K562 (cell line): ENCODE data around the gene NPIPB6. TPM values are rescaled to one million over a fixed set of nuclear protein-coding genes. Genes with fewer than 3 reads are reported as not detected.

Source experiments
- CTCFL ChIP-seq: IDR thresholded peaks from 2 replicates; pipeline ENCODE4 v1.6.1; 2011; ENCODE audit warnings: borderline replicate concordance, low read depth, mild to moderate bottlenecking, moderate library complexity, low read length; ENCODE audit not compliant: insufficient read depth, poor library complexity, severe bottlenecking
- NCOR1 ChIP-seq: fragments of 450-650 bp; IDR thresholded peaks from 2 replicates; pipeline ENCODE4 v1.6.1; 2016; ENCODE audit warnings: mild to moderate bottlenecking, moderate library complexity
- microRNA-seq: library from miRNA; unstranded; fragments of <30 nt; microRNA quantifications from one replicate; pipeline ENCODE4, GENCODE V29; 2018; ENCODE audit warnings: borderline microRNAs expressed
- polyA plus RNA-seq, 8 experiments: library from polyadenylated mRNA; depleted of rRNA in 4 of 8; stranded (reverse) in 5 of 8; unstranded in 3 of 8; fragments of >200 nt; fragmentation: Nextera tagmentation in 2 of 8; fragmentation: Illumina TruSeq in 1 of 8; extraction: Ambion mirVana in 2 of 8; extraction: Trizol in 1 of 8; gene quantifications; 2 replicates each; pipeline versions ENCODE4 v1.2.1 to v1.2.3, GENCODE V29; 2011 to 2014; ENCODE audit warnings: inconsistent platforms in 1 of 8, missing spikeins in 1 of 8
- small RNA-seq: library from RNA; depleted of rRNA; stranded (forward); fragments of <200 nt; gene quantifications from one replicate; pipeline ENCODE3, GENCODE V24; 2014
- total RNA-seq, 7 experiments: library from RNA; depleted of rRNA in 6 of 7; stranded (reverse); fragments of >200 nt in 6 of 7; fragmentation: Illumina TruSeq in 2 of 7; extraction: Trizol in 2 of 7; gene quantifications; 2 replicates each; pipeline versions ENCODE4 v1.2.1 to v1.2.3, GENCODE V29; 2011 to 2021; ENCODE audit warnings: low replicate concordance in 1 of 7

The NPIPB6 gene
- total and polyA plus RNA-seq, 9 of the 15 experiments (the other 6 are each of a cell fraction or from before 2014, with no cell fraction given) = 0.03 to 0.91 (median 0.40) TPM; not detected in 1

GRCh38 chr16:28292731-28293600 is 70.3 kb downstream of the NPIPB6 start (continued):
- no peak for TF ChIP-seq CTCFL
- no peak for TF ChIP-seq NCOR1

Small RNAs within 50 kb of the gene (microRNA-seq; reads per million reads assigned to microRNA genes)
- gene MIR6862-1 = not detected

Small RNAs within 50 kb of the gene (small RNA-seq; reads per million reads assigned to genes)
- gene AC138904.2 = not detected
- not detected for gene MIR6862-1

Other genes starting within 250 kb of the NPIPB6 start
Only the 7 nearest of the 11 such genes appear.
- gene XPO6, start 151.5 kb downstream of the NPIPB6 start, total RNA-seq (2014; rRNA removed) = 121 and 136 TPM in 2 replicates
- gene XPO6, start 151.5 kb downstream of the NPIPB6 start, total RNA-seq (2014; rRNA removed; fragmentation: Illumina TruSeq; extraction: Trizol) = 90.7 and 104 TPM in 2 replicates
- gene XPO6, start 151.5 kb downstream of the NPIPB6 start, total RNA-seq (2015; rRNA removed; fragmentation: Illumina TruSeq; extraction: Trizol) = 101 and 104 TPM in 2 replicates
- 196 and 204 TPM in 2 replicates for gene XPO6, start 151.5 kb downstream of the NPIPB6 start, total RNA-seq (2021)
- gene XPO6, start 151.5 kb downstream of the NPIPB6 start, polyA plus RNA-seq (2011; rRNA removed) = 160 and 184 TPM in 2 replicates
- gene XPO6, start 151.5 kb downstream of the NPIPB6 start, polyA plus RNA-seq (2014; fragmentation: Illumina TruSeq; extraction: Trizol) = 154 and 180 TPM in 2 replicates
- gene XPO6, start 151.5 kb downstream of the NPIPB6 start, polyA plus RNA-seq (2014; fragmentation: Nextera tagmentation; extraction: Ambion mirVana) = 10 to 100 TPM; 11.2 to 31.0 TPM
- gene XPO6, start 151.5 kb downstream of the NPIPB6 start, polyA plus RNA-seq (2014; rRNA removed) = 119 and 141 TPM in 2 replicates
- gene SBK1, start 71.0 kb downstream of the NPIPB6 start, total RNA-seq (2014; rRNA removed) = 0.04 TPM in 1 of 2 replicates, not detected in the other
- not detected in 2 replicates for gene SBK1, start 71.0 kb downstream of the NPIPB6 start, total RNA-seq (2014; rRNA removed; fragmentation: Illumina TruSeq; extraction: Trizol)
- not detected in 2 replicates for gene SBK1, start 71.0 kb downstream of the NPIPB6 start, total RNA-seq (2015; rRNA removed; fragmentation: Illumina TruSeq; extraction: Trizol)
- gene SBK1, start 71.0 kb downstream of the NPIPB6 start, total RNA-seq (2021) = 0.07 TPM in 1 of 2 replicates, not detected in the other
- not detected in 2 replicates for gene SBK1, start 71.0 kb downstream of the NPIPB6 start, polyA plus RNA-seq (2011; rRNA removed)
- gene SBK1, start 71.0 kb downstream of the NPIPB6 start, polyA plus RNA-seq (2014; fragmentation: Illumina TruSeq; extraction: Trizol) = 0.03 TPM in 1 of 2 replicates, not detected in the other
- gene SBK1, start 71.0 kb downstream of the NPIPB6 start, polyA plus RNA-seq (2014; fragmentation: Nextera tagmentation; extraction: Ambion mirVana) = not detected
- gene SBK1, start 71.0 kb downstream of the NPIPB6 start, polyA plus RNA-seq (2014; rRNA removed) = 0.01 and 0.03 TPM in 2 replicates
- gene EIF3CL, start 40.3 kb upstream of the NPIPB6 start, total RNA-seq (2014; rRNA removed) = 85.4 and 89.8 TPM in 2 replicates
- gene EIF3CL, start 40.3 kb upstream of the NPIPB6 start, total RNA-seq (2014; rRNA removed; fragmentation: Illumina TruSeq; extraction: Trizol) = 30.7 and 40.1 TPM in 2 replicates
- gene EIF3CL, start 40.3 kb upstream of the NPIPB6 start, total RNA-seq (2015; rRNA removed; fragmentation: Illumina TruSeq; extraction: Trizol) = 88.1 and 88.2 TPM in 2 replicates
- 78.1 and 112 TPM in 2 replicates for gene EIF3CL, start 40.3 kb upstream of the NPIPB6 start, total RNA-seq (2021)
- 130 and 155 TPM in 2 replicates for gene EIF3CL, start 40.3 kb upstream of the NPIPB6 start, polyA plus RNA-seq (2011; rRNA removed)
- gene EIF3CL, start 40.3 kb upstream of the NPIPB6 start, polyA plus RNA-seq (2014; fragmentation: Illumina TruSeq; extraction: Trizol) = 119 and 183 TPM in 2 replicates
- gene EIF3CL, start 40.3 kb upstream of the NPIPB6 start, polyA plus RNA-seq (2014; fragmentation: Nextera tagmentation; extraction: Ambion mirVana) = 10 to 100 TPM in 1 of 2 experiments, 1 to 10 TPM in 1; 3.7 to 10.4 TPM
- 78.1 and 99.2 TPM in 2 replicates for gene EIF3CL, start 40.3 kb upstream of the NPIPB6 start, polyA plus RNA-seq (2014; rRNA removed)
- gene NPIPB7, start 108.8 kb upstream of the NPIPB6 start, total RNA-seq (2014; rRNA removed) = not detected in 2 replicates
- gene NPIPB7, start 108.8 kb upstream of the NPIPB6 start, total RNA-seq (2014; rRNA removed; fragmentation: Illumina TruSeq; extraction: Trizol) = not detected in 2 replicates
- not detected in 2 replicates for gene NPIPB7, start 108.8 kb upstream of the NPIPB6 start, total RNA-seq (2015; rRNA removed; fragmentation: Illumina TruSeq; extraction: Trizol)
- not detected in 2 replicates for gene NPIPB7, start 108.8 kb upstream of the NPIPB6 start, total RNA-seq (2021)
- not detected in 2 replicates for gene NPIPB7, start 108.8 kb upstream of the NPIPB6 start, polyA plus RNA-seq (2011; rRNA removed)
- not detected in 2 replicates for gene NPIPB7, start 108.8 kb upstream of the NPIPB6 start, polyA plus RNA-seq (2014; fragmentation: Illumina TruSeq; extraction: Trizol)
- under 1 TPM in 1 of 2 experiments, not detected in 1; 0.07 TPM for gene NPIPB7, start 108.8 kb upstream of the NPIPB6 start, polyA plus RNA-seq (2014; fragmentation: Nextera tagmentation; extraction: Ambion mirVana)
- not detected in 2 replicates for gene NPIPB7, start 108.8 kb upstream of the NPIPB6 start, polyA plus RNA-seq (2014; rRNA removed)
- gene CLN3, start 128.6 kb upstream of the NPIPB6 start, total RNA-seq (2014; rRNA removed) = 11.0 and 11.1 TPM in 2 replicates
- gene CLN3, start 128.6 kb upstream of the NPIPB6 start, total RNA-seq (2014; rRNA removed; fragmentation: Illumina TruSeq; extraction: Trizol) = 4.5 and 5.6 TPM in 2 replicates
- gene CLN3, start 128.6 kb upstream of the NPIPB6 start, total RNA-seq (2015; rRNA removed; fragmentation: Illumina TruSeq; extraction: Trizol) = 11.6 and 11.9 TPM in 2 replicates
- 27.1 and 31.9 TPM in 2 replicates for gene CLN3, start 128.6 kb upstream of the NPIPB6 start, total RNA-seq (2021)
- gene CLN3, start 128.6 kb upstream of the NPIPB6 start, polyA plus RNA-seq (2011; rRNA removed) = 12.5 and 24.8 TPM in 2 replicates
- gene CLN3, start 128.6 kb upstream of the NPIPB6 start, polyA plus RNA-seq (2014; fragmentation: Illumina TruSeq; extraction: Trizol) = 20.9 and 30.5 TPM in 2 replicates
- 1 to 10 TPM; 2.5 to 3.1 TPM for gene CLN3, start 128.6 kb upstream of the NPIPB6 start, polyA plus RNA-seq (2014; fragmentation: Nextera tagmentation; extraction: Ambion mirVana)
- gene CLN3, start 128.6 kb upstream of the NPIPB6 start, polyA plus RNA-seq (2014; rRNA removed) = 12.7 and 19.9 TPM in 2 replicates
- 3.6 and 3.8 TPM in 2 replicates for gene APOBR, start 131.1 kb upstream of the NPIPB6 start, total RNA-seq (2014; rRNA removed)
- 0.25 and 0.32 TPM in 2 replicates for gene APOBR, start 131.1 kb upstream of the NPIPB6 start, total RNA-seq (2014; rRNA removed; fragmentation: Illumina TruSeq; extraction: Trizol)
- gene APOBR, start 131.1 kb upstream of the NPIPB6 start, total RNA-seq (2015; rRNA removed; fragmentation: Illumina TruSeq; extraction: Trizol) = 1.9 and 2.3 TPM in 2 replicates
- 3.2 and 4.3 TPM in 2 replicates for gene APOBR, start 131.1 kb upstream of the NPIPB6 start, total RNA-seq (2021)
- gene APOBR, start 131.1 kb upstream of the NPIPB6 start, polyA plus RNA-seq (2011; rRNA removed) = 0.67 and 2.0 TPM in 2 replicates
- 3.8 and 7.3 TPM in 2 replicates for gene APOBR, start 131.1 kb upstream of the NPIPB6 start, polyA plus RNA-seq (2014; fragmentation: Illumina TruSeq; extraction: Trizol)
- under 1 TPM in 1 of 2 experiments, not detected in 1; 0.08 TPM for gene APOBR, start 131.1 kb upstream of the NPIPB6 start, polyA plus RNA-seq (2014; fragmentation: Nextera tagmentation; extraction: Ambion mirVana)
- 4.2 and 6.1 TPM in 2 replicates for gene APOBR, start 131.1 kb upstream of the NPIPB6 start, polyA plus RNA-seq (2014; rRNA removed)
- not detected in 2 replicates for gene IL27, start 143.3 kb upstream of the NPIPB6 start, total RNA-seq (2014; rRNA removed)
- gene IL27, start 143.3 kb upstream of the NPIPB6 start, total RNA-seq (2014; rRNA removed; fragmentation: Illumina TruSeq; extraction: Trizol) = not detected in 2 replicates
- gene IL27, start 143.3 kb upstream of the NPIPB6 start, total RNA-seq (2015; rRNA removed; fragmentation: Illumina TruSeq; extraction: Trizol) = not detected in 2 replicates
- not detected in 2 replicates for gene IL27, start 143.3 kb upstream of the NPIPB6 start, total RNA-seq (2021)
- gene IL27, start 143.3 kb upstream of the NPIPB6 start, polyA plus RNA-seq (2011; rRNA removed) = not detected in 2 replicates
- not detected in 2 replicates for gene IL27, start 143.3 kb upstream of the NPIPB6 start, polyA plus RNA-seq (2014; fragmentation: Illumina TruSeq; extraction: Trizol)
- gene IL27, start 143.3 kb upstream of the NPIPB6 start, polyA plus RNA-seq (2014; fragmentation: Nextera tagmentation; extraction: Ambion mirVana) = not detected
- not detected in 2 replicates for gene IL27, start 143.3 kb upstream of the NPIPB6 start, polyA plus RNA-seq (2014; rRNA removed)